ENCODE measurements around the gene PWWP2B.

GRCh38 chr10:132375116-132375794, 21.7 kb upstream of the PWWP2B start:
- TF ChIP-seq POLR2A (IDR thresholded peaks at IDR 0.05; ENCODE audit: low read depth, low read length) (no peak), POLR2AphosphoS5 (IDR thresholded peaks at IDR 0.05; ENCODE audit: low read depth, low read length) (no peak), TAF1 (IDR thresholded peaks at IDR 0.05; ENCODE audit: low read depth, low read length) (no peak)

Data from GM12891 (cell line).